ENCODE results near the gene MRPL58.
"Not testable (repeated sequence)": the region's sequence is repeated elsewhere in the genome, so short reads cannot be mapped to it uniquely, and the experiment has no call there.

Gene MRPL58

DNA sequence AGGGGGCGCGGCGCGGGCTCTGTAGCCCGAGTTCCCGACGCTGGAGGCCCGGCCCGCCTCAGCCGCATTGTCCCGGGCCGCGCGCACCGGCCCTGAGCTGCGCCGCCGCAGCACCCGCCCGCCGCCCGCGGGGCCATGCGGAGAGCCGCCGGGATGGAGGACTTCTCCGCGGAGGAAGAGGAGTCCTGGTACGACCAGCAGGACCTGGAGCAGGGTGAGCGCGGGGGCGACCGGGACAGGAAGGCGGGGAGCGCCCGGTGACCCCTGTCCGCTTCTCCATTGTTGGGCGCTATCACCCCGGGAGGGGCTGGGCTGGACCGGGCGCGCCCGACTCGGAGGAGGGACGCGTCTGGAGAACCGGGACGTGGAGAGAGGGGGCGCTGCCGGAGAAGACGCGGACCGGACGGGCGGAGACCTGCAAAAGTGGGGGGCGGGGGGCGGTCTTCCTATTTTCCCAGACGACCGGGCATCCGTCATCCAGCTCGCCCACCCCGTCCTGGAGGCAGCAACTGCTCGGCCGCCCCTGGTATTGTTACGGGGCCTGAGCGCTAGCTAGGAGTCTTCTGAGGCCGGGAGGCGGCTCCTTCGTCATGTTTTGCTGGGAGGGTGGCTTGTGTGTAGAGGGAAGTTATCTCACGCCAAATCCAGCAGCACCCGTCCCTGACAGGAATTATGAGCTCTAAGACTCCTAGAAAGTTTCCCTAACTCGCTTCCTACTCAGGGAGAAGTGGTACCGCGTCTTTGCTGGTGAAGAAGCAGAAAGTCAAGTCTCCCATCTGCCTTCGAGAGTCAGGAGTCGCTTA is 24.4 kb upstream of the MRPL58 start:
- DNase-seq = peak; percentile 28

DNA sequence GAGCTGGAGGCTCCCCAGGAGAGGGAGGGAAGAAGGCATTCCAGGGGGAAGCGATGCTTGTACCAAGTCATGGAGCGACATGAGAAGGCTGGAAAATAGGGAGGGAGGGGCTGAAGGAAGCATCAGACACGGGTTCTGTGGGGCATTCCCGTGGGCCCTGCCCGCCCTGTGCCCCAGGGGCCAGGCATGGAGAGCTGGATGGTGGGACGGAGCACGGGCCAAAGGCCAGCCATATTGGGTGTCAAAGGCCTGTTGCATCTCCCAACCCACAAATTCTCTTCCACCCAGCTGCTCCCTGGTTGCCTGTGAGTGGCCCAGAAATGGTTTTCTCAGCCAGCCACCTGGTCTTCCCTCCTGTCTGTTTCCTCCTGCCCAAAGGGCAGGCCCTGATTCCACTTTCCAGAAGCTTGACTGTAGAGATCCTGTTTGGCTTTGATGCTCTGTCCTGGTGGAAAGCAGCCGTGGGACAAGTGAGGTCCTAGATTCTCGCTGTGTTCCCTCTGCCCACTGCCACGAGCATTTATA is 21.8 kb upstream of the MRPL58 start:
- no peak for DNase-seq

DNA sequence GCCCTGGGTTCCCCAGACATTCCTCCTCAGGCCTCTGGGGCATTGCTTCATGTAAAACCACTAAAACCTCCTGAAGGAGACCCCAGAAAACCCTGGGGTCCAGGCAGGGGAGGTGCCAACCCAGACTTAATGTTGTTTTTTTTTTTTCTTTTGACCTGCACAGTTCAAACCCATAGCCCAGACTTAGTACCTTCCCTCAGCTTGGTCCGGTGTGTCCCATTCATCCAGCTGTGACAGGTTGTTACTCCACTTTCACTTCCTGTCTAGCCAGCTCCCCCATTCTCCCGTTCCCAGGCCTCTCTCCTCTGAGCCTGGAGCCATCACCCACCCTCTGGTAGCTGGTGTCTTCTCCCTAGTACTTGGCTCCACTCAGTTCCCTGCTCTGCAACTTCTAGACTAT is 20.2 kb upstream of the MRPL58 start:
- no peak for DNase-seq

GRCh38 chr17:74994440-74994839 is 18.0 kb upstream of the MRPL58 start:
- no peak for DNase-seq

- no peak for DNase-seq
Measured at GRCh38 chr17:74995847-74996246, 16.6 kb upstream of the MRPL58 start.

GRCh38 chr17:74998783-74999182 is 13.7 kb upstream of the MRPL58 start:
- DNase-seq = no peak

- DNase-seq = no peak
Measured at GRCh38 chr17:74999523-74999922, 12.9 kb upstream of the MRPL58 start.

- DNase-seq = no peak
Measured at GRCh38 chr17:75001915-75002843, 10.3 kb upstream of the MRPL58 start.

GRCh38 chr17:75003070-75003956 is 9.2 kb upstream of the MRPL58 start:
- DNase-seq = no peak

DNA sequence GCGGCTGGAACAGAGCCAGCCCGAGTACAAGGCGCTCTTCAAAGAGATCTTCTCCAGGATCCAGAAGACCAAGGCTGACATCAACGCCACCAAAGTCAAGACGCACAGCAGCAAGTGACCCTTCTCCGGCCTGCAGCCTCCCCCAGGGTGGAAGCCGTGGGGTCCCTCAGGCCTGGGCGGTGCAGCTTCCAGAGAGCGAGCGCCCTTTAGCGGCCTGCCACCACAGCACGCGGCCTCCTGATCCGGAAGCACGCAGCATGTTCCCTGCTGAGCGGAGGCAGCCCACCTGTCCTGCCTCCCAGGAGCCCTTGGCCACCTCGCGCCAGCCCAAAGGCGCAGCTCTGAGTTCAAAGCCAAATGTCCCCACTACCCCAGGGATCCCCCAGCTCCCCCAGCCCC is 8.5 kb upstream of the MRPL58 start:
- no peak for DNase-seq

- no peak for DNase-seq
Measured at GRCh38 chr17:75004371-75004770, 8.1 kb upstream of the MRPL58 start.

- DNase-seq = no peak
Measured at GRCh38 chr17:75005291-75005690, 7.2 kb upstream of the MRPL58 start.

- not testable (repeated sequence) for DNase-seq
Measured at GRCh38 chr17:75006084-75006483, 6.4 kb upstream of the MRPL58 start.

DNA sequence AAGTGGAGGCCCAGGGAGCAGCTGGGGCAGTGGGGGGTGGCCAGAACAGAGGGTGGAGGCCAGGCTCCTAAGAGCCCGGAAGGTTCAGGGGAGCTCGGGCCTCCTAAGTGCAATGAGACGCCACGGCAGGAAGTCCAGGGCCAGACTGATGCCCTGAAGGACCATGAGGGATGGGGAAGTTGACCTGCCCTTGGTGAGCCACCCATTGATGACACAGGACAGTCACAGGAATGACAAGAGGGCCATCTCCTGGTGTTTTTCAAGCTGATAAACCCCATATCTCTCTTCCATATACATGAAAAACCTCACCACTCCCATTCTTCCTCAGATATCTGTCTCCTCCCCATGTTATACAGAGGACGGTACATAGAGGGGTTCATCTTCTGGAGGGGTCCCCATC is 5.8 kb upstream of the MRPL58 start:
- no peak for DNase-seq

DNA sequence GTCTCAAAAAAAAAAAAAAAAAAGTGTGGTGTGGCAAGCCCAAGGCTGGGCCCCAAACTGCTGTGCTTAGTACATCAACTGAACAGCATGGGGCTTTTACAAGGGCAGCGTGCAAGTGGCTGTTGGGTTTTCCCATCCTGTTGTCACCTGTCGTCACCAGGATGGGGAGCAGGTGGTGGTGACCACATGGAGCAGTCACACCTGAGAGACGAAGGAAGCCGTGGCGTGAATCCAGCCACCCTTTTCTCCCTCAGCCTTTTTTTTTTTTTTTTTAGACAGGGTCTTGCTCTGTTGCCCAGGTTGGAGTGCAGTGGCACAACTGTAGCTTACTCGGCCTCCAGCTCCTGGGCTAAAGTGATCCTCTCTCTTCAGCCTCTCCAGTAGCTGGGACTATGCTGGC is 4.1 kb upstream of the MRPL58 start:
- no peak for DNase-seq

GRCh38 chr17:75009139-75009724 is 3.2 kb upstream of the MRPL58 start:
- no peak for DNase-seq

GRCh38 chr17:75010683-75011400 is 1.6 kb upstream of the MRPL58 start:
- DNase-seq = no peak

DNA sequence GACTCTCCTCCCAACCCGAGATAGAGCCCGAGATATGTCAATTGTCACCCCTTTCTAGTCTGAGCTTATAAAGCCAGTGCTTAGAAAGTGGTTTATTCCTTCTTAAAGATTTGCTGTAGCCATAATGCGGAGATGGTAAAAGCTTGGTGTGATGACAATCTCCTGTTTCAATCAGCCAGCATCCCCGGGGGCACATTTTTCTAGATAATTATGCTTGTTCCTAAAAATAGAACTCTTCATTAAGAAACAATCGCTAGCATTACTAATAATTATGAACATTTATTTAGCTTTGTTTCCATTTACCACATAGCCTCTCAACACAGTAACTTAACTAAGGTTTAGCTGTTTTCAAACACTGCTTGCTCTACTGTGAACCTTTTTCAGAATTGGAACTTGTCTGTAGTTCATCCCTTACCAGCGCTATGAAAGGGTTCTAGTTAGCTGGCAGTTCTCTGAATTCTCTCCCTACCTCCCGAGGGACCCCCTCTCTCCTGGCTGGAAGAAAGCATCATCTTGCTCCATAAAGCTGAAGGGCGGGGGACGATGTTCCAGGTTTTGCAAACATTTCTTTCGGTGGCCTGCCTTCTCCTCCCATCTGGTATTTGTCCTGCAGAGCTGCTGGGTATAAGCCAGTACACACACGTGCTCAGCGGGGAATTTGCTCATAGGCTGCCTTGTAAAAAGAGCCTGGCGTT is 922 bp upstream of the MRPL58 start:
- no peak for DNase-seq

- no peak for DNase-seq
Measured at GRCh38 chr17:75012096-75012345, 449 bp upstream of the MRPL58 start.

- DNase-seq = no peak
Measured at GRCh38 chr17:75013092-75013559, 656 bp downstream of the MRPL58 start.

DNA sequence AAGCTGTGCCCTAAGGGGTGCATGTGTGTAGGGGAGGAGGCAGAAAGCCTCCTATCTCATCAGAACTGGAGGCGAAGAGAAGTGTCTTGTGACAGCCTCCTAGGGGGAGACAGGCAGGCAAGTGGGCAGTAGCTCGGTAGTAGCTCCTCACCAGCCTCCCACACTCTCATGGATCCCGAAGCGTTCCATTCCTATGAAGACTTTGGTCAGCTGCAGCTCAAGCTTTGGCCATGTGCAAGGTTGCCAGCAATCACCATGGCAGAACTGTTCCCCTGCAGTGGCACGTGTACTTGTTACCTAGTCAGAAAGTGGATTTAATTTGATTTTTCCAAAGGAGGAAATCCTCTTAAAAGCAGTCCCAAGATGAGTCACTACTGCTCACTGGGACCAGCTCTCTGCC is 6.7 kb downstream of the MRPL58 start:
- DNase-seq = no peak
